IMR-90 (cell line): Measurements from ENCODE around the gene SECTM1. TPM values are rescaled to one million over a fixed set of nuclear protein-coding genes. Genes with fewer than 3 reads are reported as not detected.

Experiments
- ATAC-seq: fragments of 200-7000 bp; cut with Tn5 transposase; 2 replicates; pipeline ENCODE4 v1.9.1; 2020; ENCODE audit warnings: low read depth, mild to moderate bottlenecking, moderate library complexity
- BruUV-seq: library from RNA; stranded (reverse); fragments of 400-500 nt; replicated peaks from 2 replicates; lab custom pipeline; 2021; lab: Mats Ljungman, UMichigan
- CTCF ChIA-PET: fragments of 300-600 bp; formaldehyde crosslinking; extraction: SDS; loops from one replicate; lab custom pipeline; 2021; ENCODE audit warnings: antibody characterized with exemption; lab: Yijun Ruan, JAX
- POLR2A ChIA-PET: fragments of 300-600 bp; sonication (Branson Sonifier 250); formaldehyde crosslinking; loops from one replicate; lab custom pipeline; 2022; ENCODE audit warnings: antibody characterized with exemption; ENCODE audit not compliant: unreplicated experiment; lab: Charles Lee
- DNase-seq: peaks from one replicate; pipeline ENCODE4 v3.0.0; 2013
- H2AFZ ChIP-seq: replicated peaks from 2 replicates; pipeline ENCODE3; 2013; ENCODE audit warnings: low read length, mild to moderate bottlenecking; ENCODE audit not compliant: poor library complexity
- H2AK5ac ChIP-seq: 2 replicates; pipeline ENCODE4 v1.6.1; 2013; ENCODE audit warnings: low read depth, low read length, inconsistent platforms
- H2AK9ac ChIP-seq: replicated peaks from 2 replicates; pipeline ENCODE3; 2013; ENCODE audit warnings: mild to moderate bottlenecking, low read depth, low read length, moderate library complexity; ENCODE audit not compliant: poor library complexity
- H2BK120ac ChIP-seq: 2 replicates; pipeline ENCODE4 v1.6.1; 2013; ENCODE audit warnings: low read depth, low read length, inconsistent platforms
- H2BK15ac ChIP-seq: 3 replicates; pipeline ENCODE4 v1.6.1; 2013; ENCODE audit warnings: low read depth, low read length, inconsistent platforms
- H2BK20ac ChIP-seq: 2 replicates; pipeline ENCODE4 v1.6.1; 2013; ENCODE audit warnings: low read depth, mild to moderate bottlenecking, inconsistent platforms, low read length, moderate library complexity
- H2BK5ac ChIP-seq: 2 replicates; pipeline ENCODE4 v1.6.1; 2013; ENCODE audit warnings: mild to moderate bottlenecking, low read depth, low read length, inconsistent platforms; ENCODE audit not compliant: poor library complexity, severe bottlenecking
- H3K14ac ChIP-seq: replicated peaks from 2 replicates; pipeline ENCODE4 v1.6.1; 2013; ENCODE audit warnings: low read depth, low read length, inconsistent platforms
- H3K18ac ChIP-seq: 2 replicates; pipeline ENCODE4 v1.6.1; 2013; ENCODE audit warnings: low read depth, low read length, control low read depth
- H3K23ac ChIP-seq: 2 replicates; pipeline ENCODE4 v1.6.1; 2013; ENCODE audit warnings: low read depth, low read length, inconsistent platforms
- H3K27ac ChIP-seq: 2 replicates; pipeline ENCODE4 v1.5.1; 2013; ENCODE audit warnings: mild to moderate bottlenecking, control low read depth, low read length; ENCODE audit not compliant: insufficient read depth
- H3K27me3 ChIP-seq: 2 replicates; pipeline ENCODE4 v1.6.1; 2013; ENCODE audit warnings: low read length; ENCODE audit not compliant: control insufficient read depth, insufficient read depth
- H3K36me3 ChIP-seq: 2 replicates; pipeline ENCODE4 v1.6.1; 2013; ENCODE audit warnings: low read length, mixed read lengths; ENCODE audit not compliant: control insufficient read depth, insufficient read depth
- H3K4ac ChIP-seq: 2 replicates; pipeline ENCODE4 v1.6.1; 2013; ENCODE audit warnings: low read depth, low read length, inconsistent platforms
- H3K4me1 ChIP-seq: 2 replicates; pipeline ENCODE4 v1.6.1; 2013; ENCODE audit warnings: low read length, mixed read lengths; ENCODE audit not compliant: control insufficient read depth, insufficient read depth
- H3K4me2 ChIP-seq: 2 replicates; pipeline ENCODE4 v1.6.1; 2013; ENCODE audit warnings: low read depth, mild to moderate bottlenecking, control low read depth, low read length, moderate library complexity
- H3K4me3 ChIP-seq: 2 replicates; pipeline ENCODE4 v1.5.1; 2013; ENCODE audit warnings: low read depth, mild to moderate bottlenecking, control low read depth, low read length, moderate library complexity; ENCODE audit not compliant: insufficient read depth
- H3K56ac ChIP-seq: 2 replicates; pipeline ENCODE4 v1.6.1; 2013; ENCODE audit warnings: low read length, inconsistent platforms; ENCODE audit not compliant: insufficient read depth; ENCODE audit errors: extremely low read depth
- H3K79me1 ChIP-seq, 2 experiments: 2 replicates each; pipeline ENCODE4 v1.6.1; 2013; ENCODE audit warnings: low read length in 2 of 2, inconsistent platforms in 1 of 2, low read depth in 1 of 2
- H3K9ac ChIP-seq: 2 replicates; pipeline ENCODE4 v1.6.1; 2013; ENCODE audit warnings: low read depth, low read length, control low read depth
- H3K9me1 ChIP-seq: 2 replicates; pipeline ENCODE4 v1.6.1; 2013; ENCODE audit warnings: low read length, inconsistent platforms; ENCODE audit not compliant: insufficient read depth
- H3K9me3 ChIP-seq: 2 replicates; pipeline ENCODE4 v1.6.1; 2013; ENCODE audit warnings: low read length; ENCODE audit not compliant: control insufficient read depth, insufficient read depth
- H4K20me1 ChIP-seq: 2 replicates; pipeline ENCODE4 v1.6.1; 2013; ENCODE audit warnings: low read length, inconsistent platforms; ENCODE audit not compliant: insufficient read depth
- H4K5ac ChIP-seq: 2 replicates; pipeline ENCODE4 v1.6.1; 2013; ENCODE audit warnings: mild to moderate bottlenecking, low read depth, low read length, control low read depth
- H4K8ac ChIP-seq, 2 experiments: 2 replicates each; pipeline ENCODE4 v1.6.1; 2013; ENCODE audit warnings: low read depth in 2 of 2, low read length in 2 of 2, control low read depth in 1 of 2, inconsistent platforms in 1 of 2
- H4K91ac ChIP-seq: 2 replicates; pipeline ENCODE4 v1.6.1; 2013; ENCODE audit warnings: low read depth, low read length, inconsistent platforms; ENCODE audit not compliant: insufficient read depth
- BHLHE40 ChIP-seq: fragments of 150-350 bp; IDR thresholded peaks from 2 replicates; pipeline ENCODE4 v1.6.1; 2016; ENCODE audit warnings: mild to moderate bottlenecking, low read depth, low read length
- ELK1 ChIP-seq: fragments of 150-350 bp; IDR thresholded peaks from 2 replicates; pipeline ENCODE4 v1.6.1; 2016; ENCODE audit warnings: low read depth, mild to moderate bottlenecking, low read length, moderate library complexity, borderline replicate concordance
- FOS ChIP-seq: fragments of 150-350 bp; IDR thresholded peaks from 2 replicates; pipeline ENCODE4 v1.6.1; 2016; ENCODE audit warnings: low read depth, low read length
- MAZ ChIP-seq: IDR thresholded peaks from 2 replicates; pipeline ENCODE4 v1.6.1; 2012; ENCODE audit warnings: low read depth, mild to moderate bottlenecking, low read length, improper control_type of control experiment, moderate library complexity, borderline replicate concordance
- MXI1 ChIP-seq: IDR thresholded peaks from 2 replicates; pipeline ENCODE4 v1.6.1; 2012; ENCODE audit warnings: low read depth, mild to moderate bottlenecking, low read length, moderate library complexity, borderline replicate concordance
- NFE2L2 ChIP-seq: fragments of 150-350 bp; IDR thresholded peaks from 2 replicates; pipeline ENCODE4 v1.6.1; 2016; ENCODE audit warnings: low read depth, mild to moderate bottlenecking, low read length
- POLR2A ChIP-seq: IDR thresholded peaks from 2 replicates; pipeline ENCODE4 v1.6.1; 2012; ENCODE audit warnings: mild to moderate bottlenecking, low read depth, low read length
- RCOR1 ChIP-seq: IDR thresholded peaks from 2 replicates; pipeline ENCODE4 v1.6.1; 2012; ENCODE audit warnings: mild to moderate bottlenecking, low read length, improper control_type of control experiment; ENCODE audit not compliant: insufficient replicate concordance
- SMC3 ChIP-seq: fragments of 150-350 bp; IDR thresholded peaks from 2 replicates; pipeline ENCODE4 v1.6.1; 2016; ENCODE audit warnings: low read depth, mild to moderate bottlenecking, antibody characterized with exemption, low read length, moderate library complexity
- USF2 ChIP-seq: fragments of 150-350 bp; IDR thresholded peaks from 2 replicates; pipeline ENCODE4 v1.6.1; 2017; ENCODE audit warnings: mild to moderate bottlenecking, antibody characterized with exemption, low read length, low read depth
- WGBS, 2 experiments: methylation state at CpG; one replicate each; pipeline versions ENCODE4 v1.1.5 to v1.1.7; 2013; ENCODE audit warnings: missing lambda C conversion rate in 2 of 2; ENCODE audit not compliant: insufficient read length in 1 of 2; ENCODE audit errors: extremely low coverage in 2 of 2; 5-methylcytosine and 5-hydroxymethylcytosine counted together
- dilution Hi-C: fragments of 300-500 bp; cut with HindIII; formaldehyde crosslinking; loops from one replicate; pipeline ENCODE4 v1.14.3; 2018; ENCODE audit warnings: low sequenced_read_pairs; ENCODE audit not compliant: unreplicated experiment
- in situ Hi-C: fragments of 300-500 bp; cut with MboI; formaldehyde crosslinking; loops from 3 replicates; pipeline ENCODE4 v1.14.3; 2019; ENCODE audit warnings: low sequenced_read_pairs, inconsistent platforms, mixed read lengths
- intact Hi-C: fragments of 100-400 bp; cut with micrococcal nuclease; formaldehyde crosslinking; loops from 2 replicates; pipeline ENCODE4 v1.10.0; 2022
- polyA plus RNA-seq, 3 experiments: library from polyadenylated mRNA; depleted of rRNA; stranded (reverse); fragments of >200 nt; gene quantifications; 2 replicates each; pipeline ENCODE4 v1.2.3, GENCODE V29; 2012; ENCODE audit warnings: low replicate concordance in 1 of 3
- total RNA-seq: library from RNA; depleted of rRNA; stranded (reverse); fragments of >200 nt; gene quantifications from 2 replicates; pipeline ENCODE4 v1.2.3, GENCODE V29; 2012

Gene SECTM1
- total and polyA plus RNA-seq, 2 of the 4 experiments (the other 2 are of a cell fraction): 2.3 to 4.4 TPM

GRCh38 chr17:82283208-82283749 is 50.3 kb downstream of the SECTM1 start:
- in situ Hi-C loops: no loop called here
- peak; percentile 93 for DNase-seq
- Histone ChIP-seq H4K91ac (peak overlapping the region; percentile 10; the same call in 1 of the 2 replicates), H2BK15ac (peak overlapping the region; percentile 3; the same call in 1 of the 3 replicates), H3K79me1 (peaks cover 0 to 18% of the 10 kb centered on the region in 2 experiments; a peak in 2 of 4 replicates), H3K27ac (no peak overlapping the region), H3K4me1 (peaks cover 29% of the 10 kb centered on the region), H3K18ac (peak overlapping the region; percentile 66), H3K23ac (no peak overlapping the region), H2AK9ac (peak overlapping the region; percentile 8), H3K27me3 (no peaks in the 10 kb centered on the region), H3K9me3 (no peaks in the 10 kb centered on the region), H3K56ac (no peak overlapping the region), H2BK120ac (peak overlapping the region; percentile 57), H3K14ac (peak overlapping the region; percentile 31; the same call in 1 of the 2 replicates), H4K5ac (peak overlapping the region; percentile 10; the same call in 1 of the 2 replicates), H3K36me3 (no peaks in the 10 kb centered on the region; the same call in 1 of the 2 replicates), H3K9ac (no peak overlapping the region), H3K4me2 (peak overlapping the region; percentile 19), H2BK5ac (peak overlapping the region; percentile 33), H3K4ac (peak overlapping the region; percentile 57), H2AFZ (peak overlapping the region; percentile 48), H4K8ac (peak overlapping the region in 1 of 2 experiments; percentile 31; a peak in 1 of 4 replicates), H4K20me1 (peaks cover 4% of the 10 kb centered on the region; the same call in 1 of the 2 replicates), H2AK5ac (peak overlapping the region; percentile 96), H2BK20ac (peak overlapping the region; percentile 23; the same call in 1 of the 2 replicates), H3K9me1 (peaks cover 33% of the 10 kb centered on the region), H3K4me3 (no peak overlapping the region)
- no TSS peak for BruUV-seq
- TF ChIP-seq MAZ (peak; percentile 14; the same call in 1 of the 2 replicates), BHLHE40 (peak; percentile 83), POLR2A (peak; percentile 48; the same call in 1 of the 2 replicates), FOS (peak; percentile 99), RCOR1 (peak; percentile 78), SMC3 (no peak), NFE2L2 (peak; percentile 63; the same call in 1 of the 2 replicates), MXI1 (0 out of 2 replicates have a peak, but pooled peaks have one; percentile 56), ELK1 (no peak), USF2 (peak; percentile 28; the same call in 1 of the 2 replicates)
- CTCF ChIA-PET: no interaction called here
- peak; percentile 80 for ATAC-seq
- POLR2A ChIA-PET: no interaction called here
- WGBS, 2 experiments: 3% methylated on average over 9 of the region's 13 CpGs; no CpG with 5 or more reads in 1 of the 2 experiments
- intact Hi-C loops: no loop called here
- dilution Hi-C loops: no loop called here
